Lung (tissue), 12 donors: Measurements from ENCODE around the gene ATXN10. TPM values are rescaled to one million over a fixed set of nuclear protein-coding genes. Genes with fewer than 3 reads are reported as not detected.

ENCODE experiments used
- ATAC-seq: fragments of 200-7000 bp; cut with Tn5 transposase; one replicate; pipeline ENCODE4 v1.9.1; 2020; ENCODE audit warnings: moderate number of reproducible peaks; ENCODE audit not compliant: insufficient read depth, low FRiP score
- DNase-seq, 3 donors: peaks; one replicate each; pipeline ENCODE4 v3.0.0-alpha.2; 2013 to 2017
- H3K27ac ChIP-seq, 2 donors: one replicate each; pipeline ENCODE4 v1.5.1; 2013; ENCODE audit warnings: mild to moderate bottlenecking in 2 of 2, moderate library complexity in 2 of 2, control low read depth in 1 of 2, inconsistent platforms in 1 of 2, low read depth in 1 of 2, low read length in 1 of 2
- H3K27me3 ChIP-seq, 3 donors: one replicate each; pipeline ENCODE4 v1.5.1; 2013; ENCODE audit warnings: low read length in 2 of 3; ENCODE audit not compliant: control insufficient read depth in 3 of 3, insufficient read depth in 3 of 3
- H3K36me3 ChIP-seq, 4 donors: one replicate each; pipeline ENCODE4 v1.5.1; 2013; ENCODE audit warnings: low read length in 4 of 4, mild to moderate bottlenecking in 1 of 4, moderate library complexity in 1 of 4; ENCODE audit not compliant: control insufficient read depth in 4 of 4, insufficient read depth in 4 of 4
- H3K4me1 ChIP-seq, 5 donors: one replicate each; pipeline ENCODE4 v1.5.1; 2013; ENCODE audit warnings: low read length in 5 of 5, mild to moderate bottlenecking in 2 of 5, moderate library complexity in 1 of 5; ENCODE audit not compliant: control insufficient read depth in 5 of 5, insufficient read depth in 5 of 5
- H3K4me3 ChIP-seq: one replicate; pipeline ENCODE4 v1.5.1; 2013; ENCODE audit warnings: mild to moderate bottlenecking, control low read depth, moderate library complexity
- H3K9ac ChIP-seq, 2 donors: one replicate each; pipeline ENCODE4 v1.5.1; 2013; ENCODE audit warnings: low read length in 2 of 2, control low read depth in 1 of 2; ENCODE audit not compliant: insufficient read depth in 1 of 2
- H3K9me3 ChIP-seq, 4 donors: one replicate each; pipeline ENCODE4 v1.5.1; 2013; ENCODE audit warnings: low read length in 3 of 4, mild to moderate bottlenecking in 1 of 4, moderate library complexity in 1 of 4; ENCODE audit not compliant: control insufficient read depth in 4 of 4, insufficient read depth in 3 of 4
- WGBS, 2 donors: extraction: QIAGEN DNeasy Blood & Tissue Kit; methylation state at CpG; one replicate each; pipeline ENCODE4 v1.1.7; 2013; 5-methylcytosine and 5-hydroxymethylcytosine counted together
- polyA plus RNA-seq, 2 donors: library from polyadenylated mRNA; stranded (reverse); fragments of 200-250 nt; gene quantifications; one replicate each; pipeline ENCODE4 v1.2.1, GENCODE V29; 2013
- total RNA-seq, 2 donors: library from RNA; depleted of rRNA in 1 of 2; stranded (reverse); fragments of >200 nt in 1 of 2; gene quantifications; one replicate each; pipeline ENCODE4 v1.2.1, GENCODE V29; 2014 to 2021
- TF ChIP-seq, protein P1 (sequence below): IDR thresholded peaks from 2 replicates; pipeline ENCODE4 v1.5.1; 2012; ENCODE audit warnings: mild to moderate bottlenecking; ENCODE audit errors: control extremely low read depth, extremely low read depth
- donor health status: control.
- donor health status: control.
- donor health status: Bipolar disorder and iron deficiency.
- donor health status: healthy.
- donor health status: DM: yes; HTN: yes; CAD: no.

ATXN10 gene
- total and polyA plus RNA-seq, 4 donors: 41.9 to 164 (median 92.2) TPM

DNA sequence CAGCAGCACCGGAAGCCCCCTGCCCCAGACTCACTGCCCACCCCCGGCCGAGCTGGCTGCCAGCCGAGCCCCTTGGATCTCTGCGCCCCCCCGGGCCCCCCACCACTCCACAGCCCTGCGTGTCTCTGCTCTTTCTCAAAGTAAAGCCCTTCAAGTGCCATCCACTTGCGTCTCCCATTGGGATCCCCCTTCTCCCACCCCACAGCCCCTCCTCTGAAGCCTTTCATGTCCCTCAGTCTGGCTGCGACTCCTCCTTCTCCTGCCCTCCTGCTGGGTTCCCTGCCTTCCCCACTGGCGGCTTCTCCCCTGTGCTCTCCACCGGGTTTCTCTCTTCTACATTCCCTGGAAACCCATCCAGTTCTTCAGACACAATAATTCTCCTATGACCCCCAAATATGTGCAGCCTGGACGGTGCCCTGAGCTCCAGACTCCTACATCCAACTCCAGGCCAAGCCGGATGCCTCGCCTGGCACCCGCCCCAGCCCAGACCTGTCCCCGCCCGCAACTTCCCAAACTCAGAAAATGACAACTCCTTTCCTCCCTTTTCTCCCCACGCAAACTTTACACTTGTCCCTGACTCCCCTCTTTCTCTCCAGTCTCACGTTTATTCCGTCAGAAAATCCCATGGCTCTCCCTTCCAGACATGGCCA lies 196.4 kb downstream of the ATXN10 start:
- H3K9ac ChIP-seq: no peak overlapping the region
- no peak for ATAC-seq
- peaks cover 0 to 30% (median 14%) of the 10 kb centered on the region in 5 donors for H3K4me1 ChIP-seq
- H3K36me3 ChIP-seq: no peaks in the 10 kb centered on the region
- no peak for DNase-seq
- H3K27ac ChIP-seq: no peak overlapping the region
- 47% methylated on average over 18 to 20 of the region's 20 CpGs for WGBS, 2 donors
- TF ChIP-seq, protein P1, sequence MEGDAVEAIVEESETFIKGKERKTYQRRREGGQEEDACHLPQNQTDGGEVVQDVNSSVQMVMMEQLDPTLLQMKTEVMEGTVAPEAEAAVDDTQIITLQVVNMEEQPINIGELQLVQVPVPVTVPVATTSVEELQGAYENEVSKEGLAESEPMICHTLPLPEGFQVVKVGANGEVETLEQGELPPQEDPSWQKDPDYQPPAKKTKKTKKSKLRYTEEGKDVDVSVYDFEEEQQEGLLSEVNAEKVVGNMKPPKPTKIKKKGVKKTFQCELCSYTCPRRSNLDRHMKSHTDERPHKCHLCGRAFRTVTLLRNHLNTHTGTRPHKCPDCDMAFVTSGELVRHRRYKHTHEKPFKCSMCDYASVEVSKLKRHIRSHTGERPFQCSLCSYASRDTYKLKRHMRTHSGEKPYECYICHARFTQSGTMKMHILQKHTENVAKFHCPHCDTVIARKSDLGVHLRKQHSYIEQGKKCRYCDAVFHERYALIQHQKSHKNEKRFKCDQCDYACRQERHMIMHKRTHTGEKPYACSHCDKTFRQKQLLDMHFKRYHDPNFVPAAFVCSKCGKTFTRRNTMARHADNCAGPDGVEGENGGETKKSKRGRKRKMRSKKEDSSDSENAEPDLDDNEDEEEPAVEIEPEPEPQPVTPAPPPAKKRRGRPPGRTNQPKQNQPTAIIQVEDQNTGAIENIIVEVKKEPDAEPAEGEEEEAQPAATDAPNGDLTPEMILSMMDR: no peak
- H3K4me3 ChIP-seq: no peak overlapping the region
- H3K27me3 ChIP-seq: peaks cover 0 to 9% (median 5%) of the 10 kb centered on the region in 3 donors
- H3K9me3 ChIP-seq: peaks cover 0 to 7% (median 1%) of the 10 kb centered on the region in 4 donors

DNA sequence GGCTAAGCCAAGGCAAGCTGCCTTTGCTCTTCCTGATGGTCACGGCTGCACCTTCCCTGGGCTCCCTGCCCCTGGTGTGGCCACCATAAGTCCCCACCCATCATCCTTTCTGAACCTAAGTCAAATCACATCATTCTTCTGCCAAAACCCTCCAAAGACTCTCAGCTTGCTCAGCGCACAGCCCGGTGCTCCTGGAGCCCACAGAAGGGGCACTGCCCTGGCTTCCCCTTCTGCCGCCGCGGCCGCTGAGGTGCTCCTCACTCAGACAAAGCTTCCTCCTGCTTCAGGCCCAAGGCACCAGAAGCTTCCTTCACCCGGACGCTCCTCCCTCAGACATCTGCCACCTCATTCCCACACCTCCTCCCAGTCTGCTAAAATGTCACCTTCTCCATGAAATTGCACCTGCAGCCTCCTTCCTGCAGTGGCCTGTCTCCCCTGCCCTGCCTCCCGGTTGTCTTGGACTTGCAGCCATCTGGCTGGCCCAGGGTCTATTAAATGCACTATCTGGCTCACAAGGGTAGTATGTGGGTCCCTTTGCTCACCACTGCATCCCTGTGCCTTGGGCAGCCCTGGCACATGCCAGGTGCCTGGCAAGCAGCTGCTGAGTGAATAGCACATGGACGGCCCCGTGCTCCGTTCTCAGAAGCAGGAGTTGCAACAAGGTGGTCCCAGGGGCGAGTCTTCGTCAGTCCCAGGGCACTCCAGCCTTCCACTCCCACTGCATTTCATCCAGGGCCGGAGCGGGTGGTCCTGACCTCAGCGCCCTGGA lies 197.1 kb downstream of the ATXN10 start:
- Histone ChIP-seq H3K27me3 (peaks cover 0 to 7% (median 5%) of the 10 kb centered on the region in 3 donors), H3K9ac (no peak overlapping the region), H3K36me3 (no peaks in the 10 kb centered on the region), H3K4me1 (peaks cover 0 to 30% (median 14%) of the 10 kb centered on the region in 5 donors), H3K9me3 (peaks cover 0 to 7% (median 1%) of the 10 kb centered on the region in 4 donors), H3K27ac (no peak overlapping the region), H3K4me3 (no peak overlapping the region)
- TF ChIP-seq, protein P1: no peak
- WGBS, 2 donors: 68 to 79% methylated on average over 18 of the region's 18 CpGs
- no peak for ATAC-seq
- no peak for DNase-seq

- H3K27me3 ChIP-seq: peaks cover 0 to 10% (median 5%) of the 10 kb centered on the region in 3 donors
- no peak overlapping the region for H3K4me3 ChIP-seq
- no peak overlapping the region for H3K9ac ChIP-seq
- H3K4me1 ChIP-seq: peaks cover 0 to 27% (median 14%) of the 10 kb centered on the region in 5 donors
- no peaks in the 10 kb centered on the region for H3K36me3 ChIP-seq
- H3K27ac ChIP-seq: no peak overlapping the region
- no peak for ATAC-seq
- no peak for DNase-seq
- H3K9me3 ChIP-seq: peaks cover 0 to 7% (median 1%) of the 10 kb centered on the region in 4 donors
- TF ChIP-seq, protein P1: no peak
- WGBS, 2 donors: 81% methylated on average over 13 of the region's 13 CpGs
Measured at GRCh38 chr22:45869340-45869847, 197.8 kb downstream of the ATXN10 start.
